ENCODE results near the gene TEX14.

The TEX14 gene, protein sequence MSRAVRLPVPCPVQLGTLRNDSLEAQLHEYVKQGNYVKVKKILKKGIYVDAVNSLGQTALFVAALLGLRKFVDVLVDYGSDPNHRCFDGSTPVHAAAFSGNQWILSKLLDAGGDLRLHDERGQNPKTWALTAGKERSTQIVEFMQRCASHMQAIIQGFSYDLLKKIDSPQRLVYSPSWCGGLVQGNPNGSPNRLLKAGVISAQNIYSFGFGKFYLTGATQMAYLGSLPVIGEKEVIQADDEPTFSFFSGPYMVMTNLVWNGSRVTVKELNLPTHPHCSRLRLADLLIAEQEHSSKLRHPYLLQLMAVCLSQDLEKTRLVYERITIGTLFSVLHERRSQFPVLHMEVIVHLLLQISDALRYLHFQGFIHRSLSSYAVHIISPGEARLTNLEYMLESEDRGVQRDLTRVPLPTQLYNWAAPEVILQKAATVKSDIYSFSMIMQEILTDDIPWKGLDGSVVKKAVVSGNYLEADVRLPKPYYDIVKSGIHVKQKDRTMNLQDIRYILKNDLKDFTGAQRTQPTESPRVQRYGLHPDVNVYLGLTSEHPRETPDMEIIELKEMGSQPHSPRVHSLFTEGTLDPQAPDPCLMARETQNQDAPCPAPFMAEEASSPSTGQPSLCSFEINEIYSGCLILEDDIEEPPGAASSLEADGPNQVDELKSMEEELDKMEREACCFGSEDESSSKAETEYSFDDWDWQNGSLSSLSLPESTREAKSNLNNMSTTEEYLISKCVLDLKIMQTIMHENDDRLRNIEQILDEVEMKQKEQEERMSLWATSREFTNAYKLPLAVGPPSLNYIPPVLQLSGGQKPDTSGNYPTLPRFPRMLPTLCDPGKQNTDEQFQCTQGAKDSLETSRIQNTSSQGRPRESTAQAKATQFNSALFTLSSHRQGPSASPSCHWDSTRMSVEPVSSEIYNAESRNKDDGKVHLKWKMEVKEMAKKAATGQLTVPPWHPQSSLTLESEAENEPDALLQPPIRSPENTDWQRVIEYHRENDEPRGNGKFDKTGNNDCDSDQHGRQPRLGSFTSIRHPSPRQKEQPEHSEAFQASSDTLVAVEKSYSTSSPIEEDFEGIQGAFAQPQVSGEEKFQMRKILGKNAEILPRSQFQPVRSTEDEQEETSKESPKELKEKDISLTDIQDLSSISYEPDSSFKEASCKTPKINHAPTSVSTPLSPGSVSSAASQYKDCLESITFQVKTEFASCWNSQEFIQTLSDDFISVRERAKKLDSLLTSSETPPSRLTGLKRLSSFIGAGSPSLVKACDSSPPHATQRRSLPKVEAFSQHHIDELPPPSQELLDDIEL (N-terminal part only)

DNA sequence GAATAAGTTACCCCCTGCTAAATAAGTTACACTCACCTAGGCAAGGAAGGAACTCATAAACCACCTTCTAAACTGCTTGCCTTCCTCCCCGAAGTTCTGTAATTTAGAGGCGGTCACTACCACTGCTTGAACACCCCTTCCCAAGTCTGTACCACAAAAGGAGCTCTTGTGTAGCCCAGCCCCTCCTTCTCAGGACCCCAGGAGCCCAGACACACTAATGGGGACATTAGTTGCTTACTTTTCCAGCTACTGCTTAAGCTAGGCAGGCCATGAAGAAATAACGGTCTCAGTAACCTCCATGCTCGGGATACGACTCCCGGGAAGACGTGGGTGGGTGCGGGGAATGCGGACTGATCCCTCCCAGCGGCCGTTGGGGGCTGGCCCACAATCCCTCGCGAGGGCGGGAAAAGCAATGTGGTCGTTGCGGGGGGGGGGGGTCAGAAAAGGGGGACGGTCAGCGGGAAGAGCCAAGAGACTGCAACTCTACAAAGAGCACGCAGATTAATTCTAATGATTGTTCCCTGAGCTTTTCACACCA lies at the start of gene TEX14:
Gene TEX14 (minus strand): TSS at position 345 of the 538 bp plus-strand sequence. CDS start 40,044 bp downstream, outside the sequence.
- peak; percentile 59 to 60 for DNase-seq

DNA sequence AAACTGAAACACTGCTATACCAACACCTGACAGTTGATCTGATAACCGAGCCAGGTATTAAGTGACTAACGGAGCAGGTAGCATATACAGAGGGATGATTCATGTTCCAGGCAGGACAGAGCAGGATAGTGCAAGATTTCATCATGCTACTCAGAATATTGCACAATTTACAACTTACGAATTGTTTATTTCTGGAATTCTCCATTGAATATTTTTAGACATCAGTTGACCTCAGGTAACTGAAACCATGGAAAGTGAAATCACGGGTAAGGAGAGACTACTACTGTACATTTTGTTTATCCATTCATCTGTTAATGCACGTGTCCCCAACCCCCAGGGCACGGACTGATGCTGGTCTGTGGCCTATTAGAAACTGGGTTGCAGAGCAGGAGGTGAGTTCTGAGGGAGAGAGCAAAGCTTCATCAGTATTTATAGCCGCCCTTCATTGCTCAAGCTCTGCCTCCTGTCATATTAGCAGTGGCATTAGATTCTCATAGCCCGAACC lies 49.3 kb upstream of the TEX14 start:
- DNase-seq: no peak

DNA sequence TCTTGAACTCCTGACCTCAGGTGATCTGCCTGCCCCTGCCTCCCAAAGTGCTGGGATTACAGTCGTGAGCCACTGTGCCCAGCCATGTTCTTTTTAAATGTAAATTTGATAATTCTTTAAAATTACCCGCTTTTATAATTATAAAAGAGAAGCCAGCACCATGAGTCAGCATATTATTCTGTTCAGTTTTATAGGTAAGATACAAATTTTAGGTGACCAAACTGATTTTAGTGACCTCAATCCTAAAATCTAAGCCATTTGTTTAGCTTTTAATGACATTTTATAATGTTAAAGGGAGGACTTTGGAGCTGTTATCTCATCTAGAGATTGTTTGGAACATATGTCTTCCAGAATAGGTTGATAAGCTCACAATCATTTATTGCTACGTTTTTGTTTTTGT lies 43.0 kb upstream of the TEX14 start:
- no peak for DNase-seq

DNA sequence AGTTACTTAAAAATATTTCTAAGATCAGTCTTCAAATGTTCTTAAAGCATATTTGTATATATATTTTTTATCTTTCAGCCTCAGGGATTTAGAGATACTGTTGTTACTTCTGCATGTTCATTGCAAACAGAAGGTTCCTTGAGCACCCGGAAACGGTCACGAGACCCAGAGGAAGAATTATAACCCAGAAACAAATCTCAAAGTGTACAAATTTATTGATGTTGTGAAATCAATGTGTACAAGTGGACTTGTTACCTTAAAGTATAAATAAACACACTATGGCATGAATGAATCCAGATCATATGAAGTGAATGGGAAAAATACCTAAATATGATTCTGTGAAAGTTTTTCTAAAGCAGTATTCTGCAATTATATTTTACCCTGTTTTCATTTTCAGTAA lies 42.2 kb upstream of the TEX14 start:
- no peak for DNase-seq

DNA sequence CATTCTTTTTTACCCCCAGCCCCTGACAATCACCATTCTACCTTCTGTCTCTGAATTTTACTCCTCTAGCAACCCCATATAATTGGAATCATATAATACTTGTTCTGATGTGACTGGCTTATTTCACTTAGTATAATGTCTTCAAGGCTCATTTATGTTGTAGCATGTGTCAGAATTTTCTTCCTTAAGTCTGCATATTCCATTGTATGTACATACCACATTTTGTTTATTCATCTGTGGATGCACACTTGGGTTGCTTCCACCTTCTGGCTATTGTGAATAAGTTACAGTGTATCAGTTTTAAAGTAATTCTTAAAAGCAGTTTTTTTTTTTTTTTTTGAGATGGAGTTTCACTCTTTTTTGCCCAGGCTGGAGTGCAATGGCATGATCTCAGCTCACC lies 39.1 kb upstream of the TEX14 start:
- DNase-seq: no peak

DNA sequence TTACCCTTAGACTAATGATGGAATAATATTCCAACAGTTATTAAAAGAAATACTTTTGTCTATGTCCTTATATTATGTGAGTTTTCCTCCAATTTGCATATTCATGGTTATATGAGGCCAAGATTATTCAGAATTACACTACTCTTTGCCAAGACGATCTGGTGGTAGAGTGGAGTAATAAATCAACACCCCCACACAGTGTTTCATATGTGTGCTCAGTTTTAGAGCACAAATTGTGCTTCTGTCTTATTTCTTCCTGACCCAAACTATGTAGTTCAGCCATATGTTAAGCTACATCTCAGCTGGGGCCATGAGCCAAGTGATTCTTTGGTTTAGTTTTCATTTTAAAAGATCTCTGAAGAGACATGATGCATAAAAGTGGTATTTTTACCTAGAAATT lies 37.0 kb upstream of the TEX14 start:
- DNase-seq: no peak

DNA sequence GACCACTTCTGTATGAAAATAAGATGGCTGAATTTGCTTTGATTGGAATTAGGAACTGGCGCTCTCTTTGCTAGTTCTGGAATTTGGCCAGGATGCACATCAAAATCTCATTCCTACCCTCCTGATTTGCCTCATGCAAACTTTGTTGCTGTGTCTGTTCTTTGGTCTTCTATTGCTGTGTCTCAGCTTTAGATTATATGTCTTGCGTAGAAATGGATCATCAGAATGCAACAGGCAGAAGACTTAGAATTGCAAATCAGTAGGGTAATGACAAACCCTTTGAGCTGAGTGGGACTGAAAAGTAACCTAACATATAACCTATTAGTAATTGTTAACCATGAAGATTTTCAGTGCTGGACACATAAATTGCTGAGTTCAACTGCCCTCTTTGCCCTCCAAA lies 30.9 kb upstream of the TEX14 start:
- no peak for DNase-seq

DNA sequence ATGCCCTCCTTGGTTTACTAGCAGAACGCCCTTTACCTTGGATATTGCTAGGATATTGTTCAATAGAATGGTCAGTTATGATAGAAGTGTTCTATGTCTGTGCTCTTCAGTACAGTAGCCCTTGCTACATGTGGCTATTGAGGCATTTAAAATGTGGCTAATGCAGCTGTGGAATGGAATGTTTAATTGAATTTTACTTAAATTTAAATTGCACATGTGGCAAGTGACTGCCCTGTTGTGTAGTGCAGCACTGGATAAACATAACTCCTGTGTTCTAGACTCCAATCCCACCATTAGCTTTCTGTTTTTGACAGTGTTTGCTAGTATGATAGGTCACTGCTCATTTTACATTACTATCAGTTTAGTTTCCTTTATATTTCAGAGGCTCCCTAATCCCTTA lies 30.4 kb upstream of the TEX14 start:
- DNase-seq: no peak

DNA sequence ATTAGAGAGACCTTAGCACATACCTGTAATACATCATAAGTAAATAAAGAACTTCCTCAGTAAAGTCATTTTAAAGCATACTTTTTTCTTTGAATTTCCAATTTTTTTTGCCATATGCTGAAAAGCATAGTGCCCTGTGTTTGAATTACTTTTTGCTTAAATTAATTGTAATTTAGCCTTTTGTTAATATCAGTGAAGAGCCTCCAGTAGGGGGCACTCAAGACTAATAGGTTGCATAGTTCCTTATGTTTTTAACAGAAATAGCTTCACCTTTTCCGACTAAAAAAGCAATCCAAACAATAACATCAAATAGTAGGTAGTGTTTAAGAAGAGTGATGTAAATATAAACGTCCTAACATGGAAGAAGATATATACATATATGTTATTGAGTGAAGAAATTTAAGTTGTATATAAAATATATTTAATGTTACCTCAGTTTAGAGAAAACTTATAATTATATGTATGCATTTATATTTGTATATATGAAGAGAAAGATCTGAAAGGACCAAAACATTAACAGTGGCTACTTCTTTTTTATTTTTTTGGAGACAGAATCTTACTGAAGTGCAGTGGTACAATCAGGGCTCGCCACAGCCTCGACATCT lies 19.2 kb upstream of the TEX14 start:
- DNase-seq: peak; percentile 20 to 38

DNA sequence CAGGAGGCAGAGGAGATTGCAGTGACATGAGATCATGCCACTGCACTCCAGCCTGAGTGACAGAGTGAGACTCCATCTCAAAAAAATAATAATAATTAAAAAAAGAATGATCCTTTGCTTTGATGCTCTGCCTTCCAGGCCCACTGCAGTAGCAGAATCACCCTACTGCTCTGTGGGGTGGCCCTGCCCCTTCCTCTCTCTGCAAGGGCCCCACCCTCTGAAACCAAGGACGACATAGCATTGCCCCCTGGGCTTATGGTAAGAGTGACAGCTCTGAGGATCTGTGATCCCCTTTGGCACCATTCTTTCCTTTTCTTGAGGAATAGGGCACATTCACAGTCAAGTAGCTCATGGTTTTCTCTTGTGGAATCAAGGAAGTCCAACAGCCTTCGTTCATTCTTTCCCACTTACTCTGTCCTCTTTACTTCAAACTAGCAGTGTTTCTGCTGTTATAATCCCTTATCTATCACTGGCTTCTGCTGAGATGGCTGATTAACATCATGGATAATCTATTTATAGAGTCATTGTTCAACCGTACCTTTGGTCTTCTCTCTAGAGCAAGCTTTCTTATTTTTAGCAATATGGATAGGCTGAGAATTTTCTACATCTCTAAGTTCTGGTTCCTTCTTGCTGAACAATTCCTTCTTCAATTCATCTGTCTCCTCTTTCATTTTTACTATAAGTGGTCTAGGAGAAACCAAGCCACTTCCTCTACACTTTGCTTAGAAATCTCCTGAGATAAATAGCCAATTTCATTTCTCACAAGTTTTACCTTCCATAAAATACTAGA lies 14.7 kb upstream of the TEX14 start:
- DNase-seq: no peak

DNA sequence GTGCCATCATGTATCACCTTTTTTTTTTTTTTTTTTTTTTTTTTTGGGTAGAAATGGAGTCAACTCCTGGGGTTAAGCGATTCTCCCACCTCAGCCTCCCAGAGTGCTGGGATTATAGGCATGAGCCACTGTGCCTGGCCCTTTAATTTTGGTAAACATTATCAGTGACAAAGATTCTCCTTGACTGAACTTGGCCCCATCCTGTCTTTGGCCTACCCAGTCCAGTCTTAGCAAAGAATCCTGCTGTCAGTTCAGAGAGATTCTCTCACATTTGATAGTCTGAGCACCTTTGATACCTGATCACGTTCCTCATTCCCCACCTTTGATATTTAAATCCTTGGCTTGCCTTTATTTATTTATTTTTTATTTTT lies 12.1 kb upstream of the TEX14 start:
- no peak for DNase-seq

DNA sequence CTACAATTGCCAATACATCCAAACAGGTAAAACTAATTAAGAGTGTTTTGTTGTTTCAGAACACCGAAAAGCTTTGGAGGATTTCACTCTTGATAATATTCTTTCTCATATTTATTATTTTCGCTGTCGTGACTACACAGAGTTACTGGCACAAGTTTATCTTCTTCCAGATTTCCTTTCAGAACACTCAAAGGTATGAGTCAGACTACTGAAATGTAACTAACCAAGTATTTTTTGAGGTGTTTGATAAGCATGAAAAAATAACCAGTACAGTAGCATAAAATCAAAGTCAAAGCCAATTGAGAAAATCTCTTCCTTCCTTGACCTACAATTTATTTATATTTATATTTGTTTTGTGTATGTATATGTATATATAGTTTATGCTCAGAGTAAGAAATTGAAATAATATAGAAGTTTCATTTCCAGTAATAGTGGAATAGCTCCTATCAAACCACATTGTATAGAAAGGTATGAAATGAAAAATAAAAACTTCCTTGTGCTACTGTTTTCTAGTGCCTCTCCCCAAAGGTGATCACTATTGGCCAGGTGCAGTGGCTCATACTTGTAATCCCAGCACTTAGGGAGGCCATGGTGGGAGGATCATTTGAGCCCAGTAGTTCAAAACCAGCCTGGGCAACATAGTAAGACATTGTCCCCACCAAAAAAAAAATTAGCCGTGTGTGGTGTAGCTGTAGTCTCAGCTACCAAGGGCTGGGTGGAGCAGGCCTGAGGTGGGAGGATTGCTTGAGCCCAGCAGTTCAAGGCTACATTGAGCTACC lies 11.5 kb upstream of the TEX14 start:
- no peak for DNase-seq

DNA sequence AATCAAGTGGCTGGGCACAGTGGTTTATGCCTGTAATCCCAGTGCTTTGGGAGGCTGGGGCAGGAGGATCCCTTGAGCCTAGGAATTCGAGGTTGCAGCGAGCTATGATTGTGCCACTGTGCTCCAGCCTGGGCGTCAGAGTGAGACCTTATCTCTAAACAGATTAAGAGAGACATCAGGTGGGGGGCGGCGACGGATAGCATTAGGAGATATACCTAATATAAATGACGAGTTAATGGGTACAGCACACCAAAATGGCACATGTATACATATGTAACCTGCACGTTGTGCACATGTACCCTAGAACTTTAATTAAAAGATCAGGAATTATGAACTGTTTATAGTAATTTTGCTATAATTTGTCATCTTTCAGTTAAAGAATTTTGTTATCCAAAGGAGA lies 10.9 kb upstream of the TEX14 start:
- no peak for DNase-seq

DNA sequence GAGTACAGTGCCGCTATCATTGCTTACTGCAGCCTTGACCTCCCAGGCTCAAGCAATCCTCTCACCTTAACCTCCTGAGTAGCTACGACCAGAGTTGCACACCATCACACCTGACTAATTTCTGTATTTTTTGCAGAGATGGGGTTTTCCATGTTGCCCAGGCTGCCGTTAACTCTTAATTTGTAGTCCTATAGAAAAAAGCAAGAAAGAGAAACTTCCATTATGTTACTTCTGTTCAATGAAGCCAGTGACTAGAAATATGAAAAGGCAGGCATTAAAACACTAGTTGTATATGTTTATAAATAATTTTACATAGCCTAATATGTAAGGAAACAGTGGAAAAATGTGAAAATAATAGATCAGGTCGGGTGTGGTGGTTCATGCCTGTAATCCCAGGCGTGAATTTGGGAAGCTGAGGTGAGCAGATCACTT lies 10.2 kb upstream of the TEX14 start:
- no peak for DNase-seq

DNA sequence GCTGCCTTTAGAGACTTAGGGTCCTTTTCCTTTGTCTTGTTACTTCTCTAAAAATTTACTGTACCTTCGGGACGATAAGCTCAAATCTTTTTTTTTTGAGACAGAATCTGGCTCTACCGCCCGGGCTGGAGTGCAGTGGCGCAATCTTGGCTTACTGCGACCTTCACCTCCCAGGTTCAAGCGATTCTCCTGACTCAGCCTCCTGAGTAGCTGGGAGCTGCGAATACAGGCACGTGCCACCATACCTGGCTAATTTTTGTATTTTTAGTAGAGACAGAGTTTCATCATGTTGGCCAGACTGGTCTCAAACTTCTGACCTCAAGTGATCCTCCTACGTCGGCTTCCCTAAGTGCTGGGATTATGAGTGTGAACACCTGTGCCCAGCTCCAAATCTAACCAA lies 7.9 kb upstream of the TEX14 start:
- DNase-seq: no peak

DNA sequence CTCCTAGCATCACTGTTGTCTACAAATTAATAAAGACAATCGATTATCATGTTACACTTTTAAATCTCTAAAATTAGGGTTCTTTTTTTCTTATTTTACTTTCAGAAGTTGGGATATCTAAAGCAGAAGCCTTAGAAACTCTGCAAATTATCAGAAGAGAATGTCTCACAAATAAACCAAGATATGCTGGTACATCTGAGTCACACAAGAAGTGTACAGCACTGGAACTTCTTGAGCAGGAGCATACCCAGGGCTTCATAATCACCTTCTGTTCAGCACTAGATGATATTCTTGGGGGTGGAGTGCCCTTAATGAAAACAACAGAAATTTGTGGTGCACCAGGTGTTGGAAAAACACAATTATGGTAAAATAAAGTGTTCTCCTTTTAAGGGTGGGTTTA lies 3.0 kb upstream of the TEX14 start:
- no peak for DNase-seq

DNA sequence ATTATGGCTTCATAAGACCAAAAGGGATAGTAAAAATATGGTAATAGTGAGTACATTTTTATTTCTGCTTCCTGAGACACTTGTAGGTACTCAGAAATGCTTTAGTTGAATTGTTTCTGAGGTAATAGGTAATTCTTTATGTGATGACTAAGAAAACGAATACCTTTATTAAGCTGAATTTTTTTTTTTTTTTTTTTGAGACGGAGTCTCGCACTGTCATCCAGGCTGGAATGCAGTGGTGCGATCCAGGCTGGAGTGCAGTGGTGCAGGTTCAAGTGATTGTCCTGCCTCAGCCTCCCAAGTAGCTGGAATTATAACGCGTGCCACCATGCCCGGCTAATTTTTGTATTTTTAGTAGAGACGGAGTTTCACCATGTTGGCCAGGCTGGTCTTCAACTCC lies 2.5 kb upstream of the TEX14 start:
- DNase-seq: no peak

DNA sequence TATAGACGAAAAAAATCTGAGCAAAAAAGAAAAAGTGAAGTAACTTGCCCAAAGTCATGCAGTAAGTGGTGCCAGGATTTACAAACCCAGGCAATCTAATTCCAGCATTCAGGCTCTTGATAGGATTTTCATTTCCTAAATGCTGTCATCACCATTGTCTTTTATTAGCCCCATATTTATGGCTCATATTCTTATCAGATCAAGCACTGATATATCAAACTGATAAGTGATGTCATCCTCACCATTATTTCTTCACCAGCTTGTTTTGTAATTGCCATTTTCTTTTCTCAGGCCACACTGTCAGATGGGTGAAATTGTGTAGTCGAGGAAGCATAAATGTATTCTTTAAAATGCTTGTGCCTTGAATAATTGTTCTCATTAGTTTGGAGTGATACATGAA lies 1.9 kb upstream of the TEX14 start:
- no peak for DNase-seq

DNA sequence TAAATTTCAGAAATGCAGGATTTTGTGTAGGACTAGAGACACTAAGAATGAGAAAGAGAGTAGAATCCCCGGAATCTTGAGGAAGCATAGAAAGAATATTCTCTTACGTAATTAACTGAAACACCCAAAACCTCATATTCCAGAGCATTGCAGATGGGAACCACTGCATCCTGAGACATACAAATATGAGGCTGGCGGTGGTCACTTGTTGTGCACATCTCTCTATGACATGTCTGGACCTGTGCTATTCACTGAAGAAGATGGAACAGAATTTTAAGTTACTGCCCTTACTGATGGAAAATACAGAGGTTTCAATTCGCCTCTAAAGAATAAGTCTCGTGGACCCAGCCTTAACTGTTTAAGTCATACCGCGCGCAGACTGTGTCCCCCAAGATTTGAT lies 1.4 kb upstream of the TEX14 start:
- no peak for DNase-seq

DNA sequence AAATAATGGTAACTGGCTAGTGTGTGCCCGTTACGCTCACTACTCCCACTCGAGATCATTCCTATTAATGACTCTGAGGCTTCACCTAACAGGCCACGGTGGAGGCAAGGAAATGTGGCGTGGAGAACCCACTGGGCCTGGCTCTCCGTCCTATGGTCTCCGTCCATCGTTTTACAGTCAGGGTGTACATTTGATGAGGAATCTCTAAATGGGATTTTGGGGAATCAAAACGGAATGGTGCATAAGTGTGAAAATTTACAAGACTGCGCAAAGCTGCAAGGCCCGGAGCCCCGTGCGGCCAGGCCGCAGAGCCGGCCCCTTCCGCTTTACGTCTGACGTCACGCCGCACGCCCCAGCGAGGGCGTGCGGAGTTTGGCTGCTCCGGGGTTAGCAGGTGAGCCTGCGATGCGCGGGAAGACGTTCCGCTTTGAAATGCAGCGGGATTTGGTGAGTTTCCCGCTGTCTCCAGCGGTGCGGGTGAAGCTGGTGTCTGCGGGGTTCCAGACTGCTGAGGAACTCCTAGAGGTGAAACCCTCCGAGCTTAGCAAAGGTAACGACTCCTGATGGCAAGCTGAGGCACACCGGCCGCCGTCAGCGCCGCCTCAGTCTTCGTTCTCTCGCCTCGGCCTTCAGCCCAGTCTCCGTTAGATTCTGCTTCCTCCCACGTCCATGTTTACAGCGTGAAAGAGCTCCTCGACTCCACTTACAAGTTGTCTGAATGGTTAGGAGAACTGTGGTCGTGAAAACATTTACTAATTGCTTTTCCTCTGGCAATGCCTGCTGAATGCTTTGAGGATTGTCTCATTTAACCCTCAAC lies 602 bp upstream of the TEX14 start, which contains the start of gene RAD51C:
Gene RAD51C (plus strand): TSS at position 364 of the 817 bp plus-strand sequence. CDS start 42 bp downstream, at position 406.
- DNase-seq: peak; percentile 88 to 93
